GM12878 (cell line): ENCODE results near the gene MCUB. TPM values are rescaled to one million over a fixed set of nuclear protein-coding genes. Genes with fewer than 3 reads are reported as not detected.

ENCODE experiments used
- ATAC-seq: fragments of 200-7000 bp; cut with Tn5 transposase; 3 replicates; pipeline ENCODE4 v1.9.1; 2020; ENCODE audit warnings: mild to moderate bottlenecking, moderate library complexity
- BruUV-seq: library from RNA; stranded (reverse); fragments of 400-500 nt; replicated peaks from 2 replicates; lab custom pipeline; 2021; lab: Mats Ljungman, UMichigan
- CTCF ChIA-PET: fragments of 300-600 bp; sonication (Branson Sonifier 250); formaldehyde crosslinking; extraction: SDS; loops from one replicate; lab custom pipeline; 2021; ENCODE audit warnings: inconsistent platforms; lab: Yijun Ruan, JAX
- POLR2A ChIA-PET: fragments of 350-600 bp; formaldehyde crosslinking; extraction: SDS; loops from one replicate; lab custom pipeline; 2021; ENCODE audit warnings: inconsistent platforms; lab: Charles Lee
- RAD21 ChIA-PET: fragments of 300-600 bp; sonication (Branson Sonifier 250); formaldehyde crosslinking; loops from one replicate; lab custom pipeline; 2023; ENCODE audit warnings: antibody characterized with exemption; ENCODE audit not compliant: unreplicated experiment; lab: Charles Lee
- SMC1A ChIA-PET: fragments of 300-600 bp; sonication (Branson Sonifier 250); formaldehyde crosslinking; loops from one replicate; lab custom pipeline; 2023; ENCODE audit not compliant: unreplicated experiment, uncharacterized antibody; lab: Charles Lee
- DNase-seq: peaks from one replicate; pipeline ENCODE4 v3.0.0-alpha.2; 2011; ENCODE audit warnings: low read depth, low spot score
- FAIRE-seq: peaks from 3 replicates; lab custom pipeline; 2011; peaks lifted over from hg19 to GRCh38; lab: Jason Lieb, UNC
- H2AFZ ChIP-seq: 2 replicates; pipeline ENCODE4 v1.6.0; 2011; ENCODE audit warnings: low read depth, low read length, control low read depth; ENCODE audit not compliant: control insufficient read depth
- H3K27ac ChIP-seq: 2 replicates; pipeline ENCODE4 v1.5.1; 2011; ENCODE audit warnings: control low read depth; ENCODE audit not compliant: control insufficient read depth, insufficient read depth
- H3K27me3 ChIP-seq, 2 experiments: replicated peaks in 1 of 2; 2 replicates each; pipeline versions ENCODE4 v1.6.0 to v1.6.1; 2011; ENCODE audit warnings: low read length in 1 of 2; ENCODE audit not compliant: control insufficient read depth in 2 of 2, insufficient read depth in 2 of 2
- H3K36me3 ChIP-seq, 2 experiments: 2 replicates each; pipeline ENCODE4 v1.5.1; 2011; ENCODE audit warnings: low read length in 1 of 2; ENCODE audit not compliant: control insufficient read depth in 2 of 2, insufficient read depth in 2 of 2
- H3K4me1 ChIP-seq: 2 replicates; pipeline ENCODE4 v1.6.1; 2011; ENCODE audit warnings: mild to moderate bottlenecking, low read length, moderate library complexity, mixed read lengths; ENCODE audit not compliant: control insufficient read depth, insufficient read depth
- H3K4me2 ChIP-seq: 2 replicates; pipeline ENCODE4 v1.6.0; 2011; ENCODE audit warnings: control low read depth; ENCODE audit not compliant: control insufficient read depth, insufficient read depth
- H3K4me3 ChIP-seq: fragments of 200-600 bp; sonication (generic); 2 replicates; pipeline ENCODE4 v1.5.1; 2016
- H3K79me2 ChIP-seq: 2 replicates; pipeline ENCODE4 v1.6.0; 2011; ENCODE audit warnings: low read length; ENCODE audit not compliant: control insufficient read depth, insufficient read depth
- H3K9ac ChIP-seq: 2 replicates; pipeline ENCODE4 v1.8.0; 2011; ENCODE audit warnings: low read length, control low read depth, mixed read lengths; ENCODE audit not compliant: control insufficient read depth, insufficient read depth
- H3K9me3 ChIP-seq: replicated peaks from 3 replicates; pipeline ENCODE4 v1.5.1; 2011; ENCODE audit warnings: mild to moderate bottlenecking, low read length; ENCODE audit not compliant: control insufficient read depth, insufficient read depth
- H4K20me1 ChIP-seq: 2 replicates; pipeline ENCODE4 v1.6.0; 2011; ENCODE audit not compliant: control insufficient read depth, insufficient read depth
- CTCF ChIP-seq, 3 experiments: IDR thresholded peaks in 2 of 3; conservative IDR thresholded peaks in 1 of 3; 2 replicates each; pipeline ENCODE4 v1.5.1; 2011; ENCODE audit warnings: low read depth in 3 of 3, low read length in 3 of 3, mild to moderate bottlenecking in 3 of 3, control low read depth in 2 of 3, moderate library complexity in 2 of 3, inconsistent platforms in 1 of 3, mixed read lengths in 1 of 3; ENCODE audit not compliant: control insufficient read depth in 2 of 3, insufficient read depth in 1 of 3; ENCODE audit errors: extremely low read depth in 1 of 3
- NFIC ChIP-seq: IDR thresholded peaks from 2 replicates; pipeline ENCODE4 v1.6.1; 2012; ENCODE audit warnings: low read depth, mild to moderate bottlenecking, inconsistent platforms, low read length, moderate library complexity
- RAD21 ChIP-seq: IDR thresholded peaks from 2 replicates; pipeline ENCODE4 v1.6.1; 2011; ENCODE audit warnings: mild to moderate bottlenecking, low read depth, low read length, moderate library complexity; ENCODE audit not compliant: insufficient read depth
- SIX5 ChIP-seq: IDR thresholded peaks from 2 replicates; pipeline ENCODE4 v1.6.1; 2011; ENCODE audit warnings: mild to moderate bottlenecking, low read depth, low read length, moderate library complexity; ENCODE audit not compliant: severe bottlenecking
- STAT3 ChIP-seq: IDR thresholded peaks from 2 replicates; pipeline ENCODE4 v1.6.1; 2011; ENCODE audit warnings: low read depth, low read length, improper control_type of control experiment
- WGBS: methylation state at CpG from one replicate; pipeline ENCODE4 v1.1.6; 2016; ENCODE audit warnings: low lambda C conversion rate; ENCODE audit not compliant: insufficient replicate concordance, insufficient coverage; ENCODE audit errors: missing lambda C conversion rate; 5-methylcytosine and 5-hydroxymethylcytosine counted together
- in situ Hi-C: fragments of 300-500 bp; cut with MboI; formaldehyde crosslinking; loops from 9 replicates; pipeline ENCODE4 v1.14.3; 2018; ENCODE audit warnings: mixed read lengths
- intact Hi-C: fragments of 100-400 bp; cut with micrococcal nuclease; formaldehyde crosslinking; loops from one replicate; pipeline ENCODE4 v1.14.2; 2022; ENCODE audit not compliant: unreplicated experiment
- polyA plus RNA-seq, 11 experiments: library from polyadenylated mRNA; depleted of rRNA in 4 of 11; unstranded in 6 of 11; stranded (reverse) in 5 of 11; fragments of >200 nt; fragmentation: Nextera tagmentation in 4 of 11; fragmentation: Illumina TruSeq in 1 of 11; extraction: Ambion mirVana in 4 of 11; extraction: Trizol in 1 of 11; gene quantifications; 1 replicate in 1 of 11; 2 replicates in 10 of 11; pipeline versions ENCODE4 v1.2.1 to v1.2.3, GENCODE V29; 2011 to 2016; ENCODE audit warnings: inconsistent platforms in 2 of 11, missing spikeins in 2 of 11, low read depth in 1 of 11
- total RNA-seq, 4 experiments: library from RNA; depleted of rRNA in 3 of 4; stranded (reverse); fragments of >200 nt in 3 of 4; fragmentation: Illumina TruSeq in 1 of 4; extraction: Trizol in 1 of 4; gene quantifications; 2 replicates each; pipeline versions ENCODE4 v1.2.1 to v1.2.3, GENCODE V29; 2013 to 2021

The MCUB gene
- total and polyA plus RNA-seq, 10 of the 15 experiments (the other 5 are each of a cell fraction or from before 2014, with no cell fraction given) = 4.7 to 63.7 (median 39.4) TPM

- WGBS = 86% methylated on average over 6 of the region's 6 CpGs
- CTCF ChIA-PET = interaction anchor here (0.5 to 2.5 kb wide), 9 partner anchors 11 to 252 kb away, joined by 3 to 17 read pairs (median 4); partner anchors contain the start of gene SEC24B
- peak; percentile 47; the same call in 1 of the 2 replicates for TF ChIP-seq RAD21
- TF ChIP-seq STAT3 = no peak
- peak in 2 of 3 experiments; percentile 25 to 26; a peak in 2 of 6 replicates for TF ChIP-seq CTCF (IDR thresholded peaks at IDR 0.05 in 2 of 3, conservative IDR thresholded peaks at IDR 0.05 in 1 of 3; ENCODE audit: control insufficient read depth in 2 of 3, extremely low read depth in 1 of 3, insufficient read depth in 1 of 3, low read depth in 3 of 3, low read length in 3 of 3)
- TF ChIP-seq NFIC = no peak
- no peak for TF ChIP-seq SIX5
- H3K27ac ChIP-seq = no peak overlapping the region
- H3K4me1 ChIP-seq = no peaks in the 10 kb centered on the region
- DNase-seq = no peak
- no peak overlapping the region for H3K4me3 ChIP-seq
- H4K20me1 ChIP-seq = no peaks in the 10 kb centered on the region
- no peak for FAIRE-seq
- in situ Hi-C loops = no loop called here
- intact Hi-C loops = no loop called here
- SMC1A ChIA-PET = interaction anchor here (0.9 to 2.4 kb wide), 6 partner anchors 9 to 166 kb away, joined by 3 to 11 read pairs (median 5); partner anchors contain the start of gene MCUB
- POLR2A ChIA-PET = interaction anchor here (1.6 kb wide), 1 partner anchor 15 kb away, joined by 5 read pairs; the partner anchor contains the start of gene MCUB
- BruUV-seq = no TSS peak
- no peaks in the 10 kb centered on the region for H3K36me3 ChIP-seq
- no peaks in the 10 kb centered on the region for H3K27me3 ChIP-seq
- H3K9ac ChIP-seq = no peak overlapping the region
- no peak overlapping the region for H2AFZ ChIP-seq
- no peaks in the 10 kb centered on the region; the same call in 2 of the 3 replicates for H3K9me3 ChIP-seq
- no peak overlapping the region; the same call in 1 of the 2 replicates for H3K4me2 ChIP-seq
- RAD21 ChIA-PET = interaction anchor here (1.0 to 1.1 kb wide), 2 partner anchors 32 to 141 kb away, joined by 3 read pairs; no protein-coding TSS in a partner anchor
- H3K79me2 ChIP-seq = no peaks in the 10 kb centered on the region; the same call in none of the 2 replicates
- peak; percentile 70 for ATAC-seq
Measured at GRCh38 chr4:109574443-109574850, 14.4 kb downstream of the MCUB start.
